Activated CD4-positive, CD25-positive, alpha-beta regulatory T cell treated with anti-CD3 and anti-CD28 coated beads, Interleukin-2, amount 50 U/mL, for 72 hours (primary cell): ENCODE results near the gene SNTA1.
"Not testable (repeated sequence)": the region's sequence is repeated elsewhere in the genome, so short reads cannot be mapped to it uniquely, and the experiment has no call there.

Source experiments
- DNase-seq: peaks from one replicate; pipeline ENCODE4 v3.0.0; 2021

The SNTA1 gene

DNA sequence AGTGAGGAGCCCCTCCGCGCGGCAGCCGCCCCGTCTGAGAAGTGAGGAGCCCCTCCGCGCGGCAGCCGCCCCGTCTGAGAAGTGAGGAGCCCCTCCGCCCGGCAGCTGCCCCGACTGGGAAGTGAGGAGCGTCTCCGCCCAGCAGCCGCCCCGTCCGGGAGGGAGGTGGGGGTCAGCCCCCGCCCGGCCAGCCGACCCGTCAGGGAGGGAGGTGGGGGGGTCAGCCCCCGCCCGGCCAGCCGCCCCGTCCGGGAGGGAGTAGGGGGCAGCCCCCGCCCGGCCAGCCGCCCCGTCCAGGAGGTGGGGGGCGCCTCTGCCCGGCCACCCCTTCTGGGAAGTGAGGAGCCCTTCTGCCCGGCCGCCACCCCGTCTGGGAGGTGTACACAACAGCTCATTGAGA, 54.2 kb downstream of the SNTA1 start:
- DNase-seq, result not testable (repeated sequence)

DNA sequence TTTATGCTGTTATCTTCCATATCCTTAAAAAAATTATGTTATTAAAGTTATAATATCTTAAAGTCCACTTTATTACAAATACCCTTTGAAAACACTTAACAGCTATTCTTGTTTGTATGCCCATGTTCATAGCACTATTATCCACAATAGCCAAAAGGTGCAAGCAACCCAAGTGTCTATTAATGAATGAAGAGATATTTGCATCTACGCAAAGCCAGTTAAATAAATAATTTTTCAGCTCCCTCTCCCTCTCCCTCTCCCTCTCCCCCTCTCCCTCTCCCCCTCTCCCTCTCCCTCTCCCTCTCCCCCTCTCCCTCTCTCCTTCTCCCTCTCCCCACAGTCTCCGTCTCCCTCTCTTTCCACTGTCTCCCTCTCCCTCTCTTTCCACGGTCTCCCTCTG, 55.3 kb downstream of the SNTA1 start:
- no peak for DNase-seq

DNA sequence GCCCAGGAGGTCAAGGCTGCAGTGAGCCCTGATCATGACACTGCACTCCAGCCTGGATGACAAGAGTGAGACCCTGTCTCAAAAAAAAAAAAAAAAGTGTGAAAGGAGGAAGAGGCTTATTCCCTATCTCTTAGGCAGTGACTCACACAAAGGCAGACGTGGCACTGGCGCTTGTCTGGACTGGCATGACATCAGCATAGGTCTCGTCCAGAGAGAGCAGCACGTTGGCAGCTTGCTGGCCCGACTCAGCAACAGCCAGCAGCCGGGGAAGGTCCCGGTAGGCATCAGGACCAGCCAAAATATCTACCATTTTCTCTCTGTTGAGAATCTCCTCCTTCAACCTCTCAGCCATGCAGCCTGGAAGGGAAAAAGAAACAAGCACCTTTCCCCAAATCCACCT, 56.4 kb downstream of the SNTA1 start:
- DNase-seq, result no peak

DNA sequence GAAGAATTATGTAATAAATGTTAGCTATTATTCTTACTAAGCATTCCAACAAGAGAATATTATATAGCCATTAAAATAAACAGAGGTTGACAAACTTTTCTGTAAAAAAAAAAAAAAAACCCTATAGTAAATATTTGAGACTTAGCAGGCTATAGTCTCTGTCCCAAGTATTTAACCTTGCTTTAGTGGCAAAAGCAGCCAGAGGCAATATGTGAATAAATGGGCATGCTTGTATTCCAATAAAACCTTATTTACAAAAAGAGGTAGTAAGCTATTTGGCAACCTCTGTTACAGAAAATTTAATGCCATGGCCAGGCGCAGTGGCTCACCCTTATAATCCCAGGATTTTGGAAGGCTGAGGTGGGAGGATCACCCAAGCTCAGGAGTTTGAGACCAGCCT, 56.9 kb downstream of the SNTA1 start:
- no peak for DNase-seq

DNA sequence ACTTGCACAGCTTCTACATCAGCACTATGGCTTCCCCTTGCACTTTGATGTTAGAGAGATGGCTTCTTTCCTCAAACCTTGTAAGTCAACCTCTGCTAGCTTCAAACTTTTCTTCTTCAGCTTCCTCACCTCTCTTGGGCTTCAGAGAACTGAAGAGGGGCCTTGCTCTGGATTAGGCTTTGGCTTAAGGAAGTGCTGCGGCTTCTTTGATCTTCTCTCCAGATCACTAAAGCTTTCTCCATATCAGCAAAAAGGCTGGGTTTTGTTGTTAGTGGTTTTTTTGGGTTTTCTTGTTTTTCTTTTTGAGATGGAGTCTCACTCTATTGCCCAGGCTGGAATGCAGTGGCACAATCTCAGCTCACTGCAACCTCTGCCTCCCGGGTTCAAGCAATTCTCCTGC, 66.2 kb downstream of the SNTA1 start:
- DNase-seq, result no peak

DNA sequence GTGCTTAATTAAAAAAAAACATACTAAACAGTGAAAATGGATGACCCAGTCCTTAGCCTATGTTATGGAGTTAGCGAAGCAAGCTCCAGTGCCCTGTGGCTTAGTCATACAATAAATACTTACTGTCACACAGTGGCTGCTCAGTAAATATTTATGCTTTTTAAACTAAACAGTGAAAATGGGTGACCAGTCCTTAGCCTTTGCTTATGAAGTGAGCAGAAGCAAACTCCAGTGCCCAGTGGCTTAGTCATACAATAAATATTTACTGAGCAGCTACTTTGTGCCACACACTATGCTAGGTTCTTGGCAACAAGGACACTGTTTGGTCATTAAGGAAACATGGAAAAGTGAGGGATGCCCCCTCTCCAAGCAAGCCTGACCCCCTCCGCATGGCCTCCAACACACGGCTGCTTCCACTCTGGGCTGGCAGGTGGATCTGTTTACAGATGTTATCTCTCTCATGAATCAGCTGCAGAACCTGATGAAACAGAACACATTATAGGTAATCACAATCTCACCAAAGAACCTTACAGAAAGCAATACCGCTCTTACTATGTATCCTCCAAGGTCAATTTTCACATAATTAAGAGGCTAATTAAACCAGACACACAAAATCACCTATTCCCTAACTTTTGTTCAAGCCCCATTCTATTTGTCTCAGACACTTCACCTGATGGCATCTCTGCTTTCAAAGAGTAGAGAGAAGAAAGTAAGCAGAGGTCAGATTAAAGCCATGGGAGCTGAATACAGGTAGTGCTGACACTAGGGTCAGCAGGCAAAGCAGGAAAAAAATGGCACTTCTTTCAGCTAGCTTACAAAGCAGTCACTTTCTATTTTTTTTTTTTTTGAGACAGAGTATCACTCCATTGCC, 69.6 kb downstream of the SNTA1 start:
- no peak for DNase-seq

DNA sequence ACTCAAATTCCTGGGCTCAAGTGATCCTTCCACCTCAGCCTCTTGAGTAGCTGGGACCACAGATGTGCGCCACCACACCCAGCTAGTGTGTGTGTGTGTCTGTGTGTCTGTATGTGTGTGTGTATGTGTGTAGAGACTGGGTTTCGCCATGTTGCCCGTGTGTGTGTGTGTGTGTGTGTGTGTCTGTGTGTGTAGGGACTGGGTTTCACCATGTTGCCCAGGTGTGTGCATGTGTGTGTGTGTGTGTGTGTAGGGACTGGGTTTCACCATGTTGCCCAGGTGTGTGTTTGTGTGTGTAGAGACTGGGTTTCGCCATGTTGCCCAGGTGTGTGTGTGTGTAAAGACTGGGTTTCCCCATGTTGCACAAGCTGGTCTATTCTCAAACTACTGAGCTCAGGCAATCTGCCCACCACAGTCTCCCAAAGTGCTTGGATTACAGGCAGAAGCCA, 70.5 kb downstream of the SNTA1 start:
- DNase-seq, result no peak

DNA sequence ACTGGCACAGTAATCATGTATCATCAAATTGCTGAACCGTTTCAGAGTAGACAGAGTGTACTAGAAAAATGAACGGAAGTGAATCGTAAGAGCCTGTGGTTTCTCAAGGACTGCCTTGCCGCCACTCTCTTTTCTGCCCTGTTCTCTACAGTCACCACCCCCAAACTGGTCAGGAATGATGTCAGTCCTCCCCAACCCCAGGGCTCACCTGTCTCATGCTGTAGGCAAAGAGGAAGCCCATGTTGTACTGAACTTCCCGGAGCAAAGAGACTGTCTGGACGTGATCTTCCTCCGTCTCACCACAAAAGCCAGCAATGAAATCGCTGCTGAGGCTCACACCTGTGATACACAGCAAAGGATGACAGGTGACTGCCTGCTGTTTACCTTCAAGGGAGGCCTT, 73.3 kb downstream of the SNTA1 start:
- DNase-seq, result no peak

DNA sequence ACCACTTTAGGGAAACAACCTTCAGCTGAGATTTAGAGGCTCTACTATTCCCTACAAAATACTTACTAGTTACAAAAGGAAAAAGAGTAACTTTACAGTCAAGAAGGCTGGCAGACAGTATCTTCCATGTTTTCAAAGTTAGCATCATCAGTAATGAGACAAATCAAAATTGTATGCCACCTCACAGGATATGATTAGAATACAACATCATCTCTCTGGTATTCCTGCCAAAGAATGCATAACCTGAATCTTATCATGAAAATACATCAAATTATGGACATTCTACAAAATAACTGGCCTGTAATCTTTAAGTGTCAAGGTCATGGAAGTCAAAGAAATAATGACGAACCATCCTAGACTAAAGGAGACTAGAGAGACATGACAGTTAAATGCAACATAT, 80.7 kb downstream of the SNTA1 start:
- no peak for DNase-seq

DNA sequence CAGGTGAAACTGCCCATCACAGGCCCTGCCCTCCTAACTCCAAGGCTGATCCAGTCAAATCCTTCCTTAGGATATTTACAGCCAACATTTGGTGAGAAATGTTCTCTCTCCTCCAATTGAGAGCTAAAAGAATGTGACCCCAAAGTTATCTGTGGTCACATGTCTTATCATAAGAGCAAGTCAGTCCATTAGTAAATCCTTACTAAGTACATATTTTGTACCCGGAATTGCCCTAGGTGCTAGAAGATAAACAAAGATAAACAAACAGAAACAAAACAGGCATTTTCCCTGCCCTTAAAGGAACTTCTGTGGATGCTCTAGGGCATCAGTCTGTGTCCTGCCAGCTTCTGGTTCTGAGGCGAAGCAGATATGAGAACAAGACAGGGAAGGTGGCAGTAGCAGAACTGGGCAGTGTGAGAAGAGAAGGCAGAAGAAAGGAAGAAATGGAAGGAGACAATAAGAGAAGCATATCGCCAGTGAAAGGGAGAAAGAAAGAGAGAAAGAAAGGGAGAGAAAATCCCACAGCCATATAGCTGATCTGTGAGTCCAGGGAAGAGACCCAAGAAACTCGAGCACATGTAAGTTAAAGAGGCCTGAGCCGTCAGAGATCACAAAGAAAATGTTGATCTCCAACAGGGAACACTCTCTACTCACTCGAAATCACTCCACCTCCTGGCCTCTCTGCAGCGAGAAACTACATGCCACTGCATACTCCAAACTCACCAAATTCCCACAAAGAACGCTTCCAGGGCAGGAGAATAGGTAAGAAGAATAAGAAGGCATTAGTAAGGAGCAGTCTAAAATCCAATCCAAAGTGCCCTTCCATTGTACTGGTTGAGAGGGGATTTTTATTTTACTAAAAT, 83.9 kb downstream of the SNTA1 start:
- DNase-seq, result no peak
